HEK293 (cell line): ENCODE results near the gene ASF1B.
A peak's percentile ranks its signal among the peaks of the same experiment; 100 is the strongest.

Experiments
- KLF1 ChIP-seq: fragments of 450-650 bp; formaldehyde crosslinking; IDR thresholded peaks from 2 replicates; pipeline ENCODE4 v1.5.1; 2016; ENCODE audit warnings: missing biosample characterization, missing genetic modification characterization
- KLF16 ChIP-seq: fragments of 450-650 bp; formaldehyde crosslinking; IDR thresholded peaks from 2 replicates; pipeline ENCODE4 v1.5.1; 2017; ENCODE audit warnings: missing biosample characterization, missing genetic modification characterization
- KLF9 ChIP-seq: fragments of 450-650 bp; formaldehyde crosslinking; IDR thresholded peaks from 2 replicates; pipeline ENCODE4 v1.5.1; 2016; ENCODE audit warnings: missing biosample characterization, missing genetic modification characterization, low read depth
- PRDM4 ChIP-seq: fragments of 450-650 bp; formaldehyde crosslinking; IDR thresholded peaks from 2 replicates; pipeline ENCODE4 v1.5.1; 2017; ENCODE audit warnings: missing biosample characterization, missing genetic modification characterization
- REPIN1 ChIP-seq: fragments of 450-650 bp; formaldehyde crosslinking; IDR thresholded peaks from 2 replicates; pipeline ENCODE4 v1.5.1; 2017; ENCODE audit warnings: missing biosample characterization, missing genetic modification characterization, low read depth
- SCRT1 ChIP-seq: fragments of 450-650 bp; formaldehyde crosslinking; IDR thresholded peaks from 2 replicates; pipeline ENCODE4 v1.5.1; 2016; ENCODE audit warnings: missing biosample characterization, missing genetic modification characterization, borderline replicate concordance
- ZBTB10 ChIP-seq: fragments of 450-650 bp; formaldehyde crosslinking; IDR thresholded peaks from 2 replicates; pipeline ENCODE4 v1.5.1; 2016; ENCODE audit warnings: missing biosample characterization, missing genetic modification characterization
- ZBTB20 ChIP-seq: fragments of 450-650 bp; formaldehyde crosslinking; IDR thresholded peaks from 2 replicates; pipeline ENCODE4 v1.5.1; 2016; ENCODE audit warnings: missing biosample characterization, missing genetic modification characterization
- ZFP3 ChIP-seq: fragments of 450-650 bp; formaldehyde crosslinking; IDR thresholded peaks from 2 replicates; pipeline ENCODE4 v1.5.1; 2016; ENCODE audit warnings: low read depth, missing biosample characterization, missing genetic modification characterization
- ZNF114 ChIP-seq: fragments of 450-650 bp; formaldehyde crosslinking; IDR thresholded peaks from 2 replicates; pipeline ENCODE4 v1.5.0; 2017; ENCODE audit warnings: missing biosample characterization, missing genetic modification characterization
- ZNF132 ChIP-seq: fragments of 450-650 bp; formaldehyde crosslinking; IDR thresholded peaks from 2 replicates; pipeline ENCODE4 v1.5.1; 2017; ENCODE audit warnings: missing biosample characterization, missing genetic modification characterization, borderline replicate concordance
- ZNF211 ChIP-seq: fragments of 450-650 bp; formaldehyde crosslinking; IDR thresholded peaks from 2 replicates; pipeline ENCODE4 v1.5.1; 2016; ENCODE audit warnings: low read depth, missing biosample characterization, missing genetic modification characterization
- ZNF214 ChIP-seq: fragments of 450-650 bp; formaldehyde crosslinking; IDR thresholded peaks from 2 replicates; pipeline ENCODE4 v1.5.1; 2017; ENCODE audit warnings: missing biosample characterization, mild to moderate bottlenecking, missing genetic modification characterization, borderline replicate concordance
- ZNF221 ChIP-seq: fragments of 450-650 bp; formaldehyde crosslinking; IDR thresholded peaks from 2 replicates; pipeline ENCODE4 v1.5.1; 2017; ENCODE audit warnings: missing biosample characterization, missing genetic modification characterization, borderline replicate concordance
- ZNF24 ChIP-seq: fragments of 450-650 bp; formaldehyde crosslinking; IDR thresholded peaks from 2 replicates; pipeline ENCODE4 v1.5.1; 2016; ENCODE audit warnings: missing biosample characterization, missing genetic modification characterization
- ZNF248 ChIP-seq: fragments of 450-650 bp; formaldehyde crosslinking; IDR thresholded peaks from 2 replicates; pipeline ENCODE4 v1.5.1; 2017; ENCODE audit warnings: missing biosample characterization, missing genetic modification characterization
- ZNF324 ChIP-seq: fragments of 450-650 bp; formaldehyde crosslinking; IDR thresholded peaks from 2 replicates; pipeline ENCODE4 v1.5.1; 2016; ENCODE audit warnings: missing biosample characterization, missing genetic modification characterization
- ZNF350 ChIP-seq: fragments of 450-650 bp; formaldehyde crosslinking; IDR thresholded peaks from 2 replicates; pipeline ENCODE4 v1.5.0; 2017; ENCODE audit warnings: missing biosample characterization, mild to moderate bottlenecking, missing genetic modification characterization
- ZNF391 ChIP-seq: fragments of 450-650 bp; formaldehyde crosslinking; IDR thresholded peaks from 2 replicates; pipeline ENCODE4 v1.5.1; 2016; ENCODE audit warnings: low read depth, missing biosample characterization, missing genetic modification characterization, borderline replicate concordance
- ZNF398 ChIP-seq: fragments of 450-650 bp; formaldehyde crosslinking; IDR thresholded peaks from 2 replicates; pipeline ENCODE4 v1.5.1; 2017; ENCODE audit warnings: missing biosample characterization, missing genetic modification characterization
- ZNF530 ChIP-seq: fragments of 450-650 bp; formaldehyde crosslinking; IDR thresholded peaks from 2 replicates; pipeline ENCODE4 v1.5.1; 2016; ENCODE audit warnings: low read depth, missing biosample characterization, missing genetic modification characterization
- ZNF544 ChIP-seq: fragments of 450-650 bp; formaldehyde crosslinking; IDR thresholded peaks from 2 replicates; pipeline ENCODE4 v1.5.0; 2017; ENCODE audit warnings: missing biosample characterization, missing genetic modification characterization
- ZNF548 ChIP-seq: fragments of 450-650 bp; formaldehyde crosslinking; IDR thresholded peaks from 2 replicates; pipeline ENCODE4 v1.5.1; 2016; ENCODE audit warnings: missing biosample characterization, missing genetic modification characterization
- ZNF555 ChIP-seq: fragments of 450-650 bp; formaldehyde crosslinking; conservative IDR thresholded peaks from 2 replicates; pipeline ENCODE4 v1.5.1; 2017; ENCODE audit warnings: missing biosample characterization, mild to moderate bottlenecking, missing genetic modification characterization, inconsistent platforms
- ZNF560 ChIP-seq: fragments of 450-650 bp; formaldehyde crosslinking; IDR thresholded peaks from 2 replicates; pipeline ENCODE4 v1.5.1; 2017; ENCODE audit warnings: missing biosample characterization, missing genetic modification characterization, borderline replicate concordance
- ZNF623 ChIP-seq: fragments of 450-650 bp; formaldehyde crosslinking; IDR thresholded peaks from 2 replicates; pipeline ENCODE4 v1.5.1; 2016; ENCODE audit warnings: missing biosample characterization, missing genetic modification characterization
- ZNF629 ChIP-seq: fragments of 450-650 bp; formaldehyde crosslinking; IDR thresholded peaks from 2 replicates; pipeline ENCODE4 v1.5.1; 2017; ENCODE audit warnings: missing biosample characterization, missing genetic modification characterization
- ZNF658 ChIP-seq: fragments of 450-650 bp; formaldehyde crosslinking; IDR thresholded peaks from 2 replicates; pipeline ENCODE4; 2016; ENCODE audit warnings: missing biosample characterization, missing genetic modification characterization
- ZNF677 ChIP-seq: fragments of 450-650 bp; IDR thresholded peaks from 2 replicates; pipeline ENCODE4 v1.5.0; 2018; ENCODE audit warnings: missing biosample characterization, mild to moderate bottlenecking, missing genetic modification characterization, moderate library complexity
- TF ChIP-seq, protein P1 (sequence below): fragments of 450-650 bp; formaldehyde crosslinking; IDR thresholded peaks from 2 replicates; pipeline ENCODE4 v1.5.1; 2016; ENCODE audit warnings: missing biosample characterization, missing genetic modification characterization, borderline replicate concordance

Gene ASF1B

GRCh38 chr19:14118165-14119051, 18.0 kb downstream of the ASF1B start (continued):
- TF ChIP-seq ZNF24 (tag by site-specific recombination) (0 out of 2 replicates have a peak, but pooled peaks have one; percentile 43), ZNF391 (tag by site-specific recombination) (no peak), ZNF677 (tag by site-specific recombination) (no peak), ZBTB20 (tag by site-specific recombination) (peak; percentile 94), ZNF324 (no peak), ZNF350 (tag by site-specific recombination) (no peak), ZNF629 (tag by site-specific recombination) (peak; percentile 70; the same call in 1 of the 2 replicates), ZFP3 (no peak), SCRT1 (tag by site-specific recombination) (no peak), ZNF560 (no peak), ZNF221 (tag by site-specific recombination) (no peak), KLF16 (tag by site-specific recombination) (0 out of 2 replicates have a peak, but pooled peaks have one; percentile 32), ZNF623 (tag by site-specific recombination) (no peak; the same call in 1 of the 2 replicates), ZNF114 (no peak), ZNF248 (tag by site-specific recombination) (no peak), PRDM4 (tag by site-specific recombination) (0 out of 2 replicates have a peak, but pooled peaks have one; percentile 14), ZNF398 (no peak), ZBTB10 (tag by site-specific recombination) (peak; percentile 75), REPIN1 (tag by site-specific recombination) (no peak), ZNF555 (tag by site-specific recombination) (no peak), ZNF658 (tag by site-specific recombination) (no peak), ZNF211 (no peak), ZNF548 (tag by site-specific recombination) (no peak), ZNF544 (tag by site-specific recombination) (no peak), ZNF132 (tag by site-specific recombination) (no peak), KLF1 (tag by site-specific recombination) (no peak), ZNF214 (tag by site-specific recombination) (no peak), KLF9 (tag by site-specific recombination) (no peak), ZNF530 (tag by site-specific recombination) (no peak)
- TF ChIP-seq, protein P1, sequence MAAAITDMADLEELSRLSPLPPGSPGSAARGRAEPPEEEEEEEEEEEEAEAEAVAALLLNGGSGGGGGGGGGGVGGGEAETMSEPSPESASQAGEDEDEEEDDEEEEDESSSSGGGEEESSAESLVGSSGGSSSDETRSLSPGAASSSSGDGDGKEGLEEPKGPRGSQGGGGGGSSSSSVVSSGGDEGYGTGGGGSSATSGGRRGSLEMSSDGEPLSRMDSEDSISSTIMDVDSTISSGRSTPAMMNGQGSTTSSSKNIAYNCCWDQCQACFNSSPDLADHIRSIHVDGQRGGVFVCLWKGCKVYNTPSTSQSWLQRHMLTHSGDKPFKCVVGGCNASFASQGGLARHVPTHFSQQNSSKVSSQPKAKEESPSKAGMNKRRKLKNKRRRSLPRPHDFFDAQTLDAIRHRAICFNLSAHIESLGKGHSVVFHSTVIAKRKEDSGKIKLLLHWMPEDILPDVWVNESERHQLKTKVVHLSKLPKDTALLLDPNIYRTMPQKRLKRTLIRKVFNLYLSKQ (tag by site-specific recombination): no peak
